ENCODE measurements around the gene SLC27A5. TPM values are rescaled to one million over a fixed set of nuclear protein-coding genes. Genes with fewer than 3 reads are reported as not detected.

SLC27A5 gene
- total RNA-seq, 1 experiment from 2014 or later = 1.2 TPM

GRCh38 chr19:58557221-58558065, 45.7 kb upstream of the SLC27A5 start:
- H2AFZ ChIP-seq (ENCODE audit: low read length) = no peak overlapping the region
- peak overlapping the region; percentile 74 for H3K4me2 ChIP-seq (ENCODE audit: low read depth, low read length, poor library complexity, severe bottlenecking)
- no peaks in the 10 kb centered on the region for H3K27me3 ChIP-seq (ENCODE audit: low read length)
- peaks cover 23% of the 10 kb centered on the region for H3K79me2 ChIP-seq (ENCODE audit: low read length)
- peak overlapping the region; percentile 75 for H3K27ac ChIP-seq (ENCODE audit: low read length)
- H3K9me2 ChIP-seq (replicated peaks; ENCODE audit: insufficient read depth, low read length) = no peaks in the 10 kb centered on the region
- peak overlapping the region; percentile 80 for H3K4me3 ChIP-seq (ENCODE audit: low read length)
- DNase-seq = peak; percentile 51
- H3K9me3 ChIP-seq (ENCODE audit: low read length) = no peaks in the 10 kb centered on the region
- H4K20me1 ChIP-seq (ENCODE audit: insufficient read depth, low read depth, low read length) = no peaks in the 10 kb centered on the region
- H3K4me1 ChIP-seq (ENCODE audit: low read length) = peaks cover 55% of the 10 kb centered on the region
- no peaks in the 10 kb centered on the region for H3K36me3 ChIP-seq (ENCODE audit: insufficient read depth, low read length)
- H3K9ac ChIP-seq (ENCODE audit: low read length) = peak overlapping the region; percentile 93

- no peak overlapping the region for H2AFZ ChIP-seq (ENCODE audit: low read length)
- H3K4me3 ChIP-seq (ENCODE audit: low read length) = peak overlapping the region; percentile 80
- H3K79me2 ChIP-seq (ENCODE audit: low read length) = peaks cover 23% of the 10 kb centered on the region
- H3K4me1 ChIP-seq (ENCODE audit: low read length) = peaks cover 53% of the 10 kb centered on the region
- peak overlapping the region; percentile 18; the same call in 1 of the 2 replicates for H3K27ac ChIP-seq (ENCODE audit: low read length)
- peak overlapping the region; percentile 93 for H3K9ac ChIP-seq (ENCODE audit: low read length)
- H3K27me3 ChIP-seq (ENCODE audit: low read length) = no peaks in the 10 kb centered on the region
- H3K9me3 ChIP-seq (ENCODE audit: low read length) = no peaks in the 10 kb centered on the region
- H3K36me3 ChIP-seq (ENCODE audit: insufficient read depth, low read length) = 0 out of 2 replicates have a peak, but pooled peaks cover 3% of the 10 kb centered on the region
- DNase-seq = no peak
- H3K9me2 ChIP-seq (replicated peaks; ENCODE audit: insufficient read depth, low read length) = no peaks in the 10 kb centered on the region
- H3K4me2 ChIP-seq (ENCODE audit: low read depth, low read length, poor library complexity, severe bottlenecking) = peak overlapping the region; percentile 74
- H4K20me1 ChIP-seq (ENCODE audit: insufficient read depth, low read depth, low read length) = no peaks in the 10 kb centered on the region
Measured at GRCh38 chr19:58556622-58557220, 44.9 kb upstream of the SLC27A5 start.

- H3K4me2 ChIP-seq (ENCODE audit: low read depth, low read length, poor library complexity, severe bottlenecking) = peak overlapping the region; percentile 74
- peaks cover 48% of the 10 kb centered on the region for H3K4me1 ChIP-seq (ENCODE audit: low read length)
- H3K9ac ChIP-seq (ENCODE audit: low read length) = peak overlapping the region; percentile 93
- no peaks in the 10 kb centered on the region for H3K9me3 ChIP-seq (ENCODE audit: low read length)
- no peak for DNase-seq
- H4K20me1 ChIP-seq (ENCODE audit: insufficient read depth, low read depth, low read length) = no peaks in the 10 kb centered on the region; the same call in 1 of the 2 replicates
- peaks cover 23% of the 10 kb centered on the region for H3K79me2 ChIP-seq (ENCODE audit: low read length)
- no peak overlapping the region for H3K27ac ChIP-seq (ENCODE audit: low read length)
- no peaks in the 10 kb centered on the region for H3K9me2 ChIP-seq (replicated peaks; ENCODE audit: insufficient read depth, low read length)
- H2AFZ ChIP-seq (ENCODE audit: low read length) = no peak overlapping the region
- no peaks in the 10 kb centered on the region for H3K27me3 ChIP-seq (ENCODE audit: low read length)
- H3K4me3 ChIP-seq (ENCODE audit: low read length) = peak overlapping the region; percentile 80; the same call in 1 of the 2 replicates
- 0 out of 2 replicates have a peak, but pooled peaks cover 3% of the 10 kb centered on the region for H3K36me3 ChIP-seq (ENCODE audit: insufficient read depth, low read length)
Measured at GRCh38 chr19:58555920-58556621, 44.3 kb upstream of the SLC27A5 start.

- H4K20me1 ChIP-seq (ENCODE audit: insufficient read depth, low read depth, low read length) = no peaks in the 10 kb centered on the region; the same call in 1 of the 2 replicates
- peaks cover 48% of the 10 kb centered on the region for H3K4me1 ChIP-seq (ENCODE audit: low read length)
- H3K9me2 ChIP-seq (replicated peaks; ENCODE audit: insufficient read depth, low read length) = no peaks in the 10 kb centered on the region
- H3K79me2 ChIP-seq (ENCODE audit: low read length) = peaks cover 23% of the 10 kb centered on the region
- H3K27ac ChIP-seq (ENCODE audit: low read length) = peak overlapping the region; percentile 73
- H3K27me3 ChIP-seq (ENCODE audit: low read length) = no peaks in the 10 kb centered on the region
- H3K4me2 ChIP-seq (ENCODE audit: low read depth, low read length, poor library complexity, severe bottlenecking) = peak overlapping the region; percentile 70
- no peak overlapping the region for H2AFZ ChIP-seq (ENCODE audit: low read length)
- peak overlapping the region; percentile 85 for H3K9ac ChIP-seq (ENCODE audit: low read length)
- H3K9me3 ChIP-seq (ENCODE audit: low read length) = no peaks in the 10 kb centered on the region
- DNase-seq = no peak
- peak overlapping the region; percentile 69; the same call in 1 of the 2 replicates for H3K4me3 ChIP-seq (ENCODE audit: low read length)
- 0 out of 2 replicates have a peak, but pooled peaks cover 3% of the 10 kb centered on the region for H3K36me3 ChIP-seq (ENCODE audit: insufficient read depth, low read length)
Measured at GRCh38 chr19:58555369-58555885, 43.6 kb upstream of the SLC27A5 start.

GRCh38 chr19:58554494-58555368, 42.9 kb upstream of the SLC27A5 start, which contains the start of gene CHMP2A:
Gene CHMP2A (minus strand): TSS chr19:58555105. CDS start chr19:58554212, 893 bp downstream.
- H3K4me3 ChIP-seq (ENCODE audit: low read length) = peak within 1 kb of the TSS; percentile 69
- 0 out of 2 replicates have a peak, but pooled peaks cover 3% of the 10 kb centered on the region for H3K36me3 ChIP-seq (ENCODE audit: insufficient read depth, low read length)
- H3K27me3 ChIP-seq (ENCODE audit: low read length) = no peaks in the 10 kb centered on the region
- peak within 1 kb of the TSS; percentile 78 for H3K4me2 ChIP-seq (ENCODE audit: low read depth, low read length, poor library complexity, severe bottlenecking)
- peak; percentile 95 for DNase-seq
- H3K9me2 ChIP-seq (replicated peaks; ENCODE audit: insufficient read depth, low read length) = no peaks in the 10 kb centered on the region
- H3K9me3 ChIP-seq (ENCODE audit: low read length) = no peaks in the 10 kb centered on the region
- peak within 1 kb of the TSS; percentile 73 for H3K27ac ChIP-seq (ENCODE audit: low read length)
- H3K9ac ChIP-seq (ENCODE audit: low read length) = peak within 1 kb of the TSS; percentile 93
- H3K4me1 ChIP-seq (ENCODE audit: low read length) = peaks cover 41% of the 10 kb centered on the region
- H2AFZ ChIP-seq (ENCODE audit: low read length) = no peak within 1 kb of the TSS
- peaks cover 21% of the 10 kb centered on the region for H3K79me2 ChIP-seq (ENCODE audit: low read length)
- H4K20me1 ChIP-seq (ENCODE audit: insufficient read depth, low read depth, low read length) = no peaks in the 10 kb centered on the region; the same call in 1 of the 2 replicates

- Histone ChIP-seq H4K20me1 (ENCODE audit: insufficient read depth, low read depth, low read length) (no peaks in the 10 kb centered on the region; the same call in 1 of the 2 replicates), H3K27me3 (ENCODE audit: low read length) (no peaks in the 10 kb centered on the region), H2AFZ (ENCODE audit: low read length) (no peak overlapping the region), H3K36me3 (ENCODE audit: insufficient read depth, low read length) (0 out of 2 replicates have a peak, but pooled peaks cover 3% of the 10 kb centered on the region), H3K9me2 (replicated peaks; ENCODE audit: insufficient read depth, low read length) (no peaks in the 10 kb centered on the region), H3K9ac (ENCODE audit: low read length) (peak overlapping the region; percentile 85), H3K4me1 (ENCODE audit: low read length) (peaks cover 34% of the 10 kb centered on the region), H3K4me2 (ENCODE audit: low read depth, low read length, poor library complexity, severe bottlenecking) (peak overlapping the region; percentile 78), H3K9me3 (ENCODE audit: low read length) (no peaks in the 10 kb centered on the region), H3K4me3 (ENCODE audit: low read length) (peak overlapping the region; percentile 69), H3K27ac (ENCODE audit: low read length) (peak overlapping the region; percentile 60), H3K79me2 (ENCODE audit: low read length) (peaks cover 20% of the 10 kb centered on the region)
- peak; percentile 51 for DNase-seq
Measured at GRCh38 chr19:58553799-58554493, 42.2 kb upstream of the SLC27A5 start.

GRCh38 chr19:58552655-58553054, 40.9 kb upstream of the SLC27A5 start:
- no peak overlapping the region for H3K4me3 ChIP-seq (ENCODE audit: low read length)
- H3K36me3 ChIP-seq (ENCODE audit: insufficient read depth, low read length) = peaks cover 6% of the 10 kb centered on the region; the same call in 1 of the 2 replicates
- peaks cover 34% of the 10 kb centered on the region for H3K4me1 ChIP-seq (ENCODE audit: low read length)
- H3K4me2 ChIP-seq (ENCODE audit: low read depth, low read length, poor library complexity, severe bottlenecking) = peak overlapping the region; percentile 78
- peak overlapping the region; percentile 41 for H3K9ac ChIP-seq (ENCODE audit: low read length)
- H3K79me2 ChIP-seq (ENCODE audit: low read length) = peaks cover 15% of the 10 kb centered on the region
- H3K27me3 ChIP-seq (ENCODE audit: low read length) = no peaks in the 10 kb centered on the region
- no peaks in the 10 kb centered on the region for H3K9me2 ChIP-seq (replicated peaks; ENCODE audit: insufficient read depth, low read length)
- no peak overlapping the region for H2AFZ ChIP-seq (ENCODE audit: low read length)
- no peak for DNase-seq
- H3K27ac ChIP-seq (ENCODE audit: low read length) = no peak overlapping the region
- H4K20me1 ChIP-seq (ENCODE audit: insufficient read depth, low read depth, low read length) = peaks cover under 1% of the 10 kb centered on the region; the same call in 1 of the 2 replicates
- no peaks in the 10 kb centered on the region for H3K9me3 ChIP-seq (ENCODE audit: low read length)
